Right atrium auricular region (tissue), 2 donors: ENCODE measurements around the gene MTARC1. TPM values are rescaled to one million over a fixed set of nuclear protein-coding genes. Genes with fewer than 3 reads are reported as not detected.

Experiments
- DNase-seq: peaks from one replicate; pipeline ENCODE4 v3.0.0-alpha.2; 2019; ENCODE audit warnings: low spot score
- H3K27ac ChIP-seq, 2 donors: fragments of 200-600 bp; sonication (generic); 1 replicate in 1 of 2; 2 replicates in 1 of 2; pipeline ENCODE4 v1.5.1; 2016 to 2019
- H3K27me3 ChIP-seq, 2 donors: fragments of 200-600 bp; sonication (generic); one replicate each; pipeline versions ENCODE4 v1.5.1 to v1.6.0; 2017 to 2019
- H3K36me3 ChIP-seq: fragments of 200-600 bp; sonication (generic); one replicate; pipeline ENCODE4 v1.5.1; 2016
- H3K4me1 ChIP-seq, 2 donors: fragments of 200-600 bp; sonication (generic); one replicate each; pipeline versions ENCODE4 v1.5.1 to v1.6.0; 2017 to 2019
- H3K4me3 ChIP-seq, 2 donors: fragments of 200-600 bp; sonication (generic); 1 replicate in 1 of 2; 2 replicates in 1 of 2; pipeline ENCODE4 v1.5.1; 2017 to 2019; ENCODE audit warnings: mild to moderate bottlenecking in 1 of 2, moderate library complexity in 1 of 2
- H3K9me3 ChIP-seq, 2 donors: fragments of 200-600 bp; sonication (generic); one replicate each; pipeline ENCODE4 v1.5.1; 2019
- total RNA-seq, 2 donors: library from RNA; depleted of rRNA; stranded (reverse); fragments of >200 nt; gene quantifications; one replicate each; pipeline ENCODE4 v1.1.0, GENCODE V29; 2016
- TF ChIP-seq, protein P1 (sequence below), 2 donors: fragments of 200-600 bp; sonication (generic); IDR thresholded peaks; one replicate each; pipeline ENCODE4 v1.5.1; 2019; ENCODE audit warnings: antibody characterized with exemption in 2 of 2

Gene MTARC1
- total RNA-seq, 2 donors from 2014 or later, result 4.0 to 6.1 TPM

DNA sequence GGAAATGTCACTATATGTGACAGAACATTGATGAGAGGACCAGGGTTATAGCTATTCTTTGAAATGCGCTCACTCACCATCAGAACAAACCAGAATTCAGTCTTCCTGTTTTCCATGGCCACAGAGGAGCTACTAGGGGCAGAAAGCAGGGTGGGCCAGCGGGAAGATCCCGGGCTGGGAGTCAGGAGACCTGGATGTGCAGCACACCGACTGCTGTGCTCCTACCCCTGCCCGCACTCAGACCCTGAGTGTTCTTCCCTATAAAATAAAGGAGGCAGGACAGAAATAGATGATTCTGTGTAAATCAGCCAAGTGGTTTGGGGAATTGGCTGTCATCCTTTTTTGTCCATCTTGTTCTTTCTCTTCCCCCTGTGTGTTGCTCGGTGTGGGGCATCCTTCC is 21.0 kb downstream of the MTARC1 start:
- peaks cover 0 to 10% of the 10 kb centered on the region in 2 donors for H3K4me1 ChIP-seq
- no peak overlapping the region for H3K4me3 ChIP-seq
- H3K27me3 ChIP-seq, result no peaks in the 10 kb centered on the region
- no peaks in the 10 kb centered on the region for H3K36me3 ChIP-seq
- H3K27ac ChIP-seq, result no peak overlapping the region
- H3K9me3 ChIP-seq, result no peaks in the 10 kb centered on the region
- DNase-seq, result peak; percentile 52
- TF ChIP-seq, protein P1, sequence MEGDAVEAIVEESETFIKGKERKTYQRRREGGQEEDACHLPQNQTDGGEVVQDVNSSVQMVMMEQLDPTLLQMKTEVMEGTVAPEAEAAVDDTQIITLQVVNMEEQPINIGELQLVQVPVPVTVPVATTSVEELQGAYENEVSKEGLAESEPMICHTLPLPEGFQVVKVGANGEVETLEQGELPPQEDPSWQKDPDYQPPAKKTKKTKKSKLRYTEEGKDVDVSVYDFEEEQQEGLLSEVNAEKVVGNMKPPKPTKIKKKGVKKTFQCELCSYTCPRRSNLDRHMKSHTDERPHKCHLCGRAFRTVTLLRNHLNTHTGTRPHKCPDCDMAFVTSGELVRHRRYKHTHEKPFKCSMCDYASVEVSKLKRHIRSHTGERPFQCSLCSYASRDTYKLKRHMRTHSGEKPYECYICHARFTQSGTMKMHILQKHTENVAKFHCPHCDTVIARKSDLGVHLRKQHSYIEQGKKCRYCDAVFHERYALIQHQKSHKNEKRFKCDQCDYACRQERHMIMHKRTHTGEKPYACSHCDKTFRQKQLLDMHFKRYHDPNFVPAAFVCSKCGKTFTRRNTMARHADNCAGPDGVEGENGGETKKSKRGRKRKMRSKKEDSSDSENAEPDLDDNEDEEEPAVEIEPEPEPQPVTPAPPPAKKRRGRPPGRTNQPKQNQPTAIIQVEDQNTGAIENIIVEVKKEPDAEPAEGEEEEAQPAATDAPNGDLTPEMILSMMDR (IDR thresholded peaks at IDR 0.05), result no peak

DNA sequence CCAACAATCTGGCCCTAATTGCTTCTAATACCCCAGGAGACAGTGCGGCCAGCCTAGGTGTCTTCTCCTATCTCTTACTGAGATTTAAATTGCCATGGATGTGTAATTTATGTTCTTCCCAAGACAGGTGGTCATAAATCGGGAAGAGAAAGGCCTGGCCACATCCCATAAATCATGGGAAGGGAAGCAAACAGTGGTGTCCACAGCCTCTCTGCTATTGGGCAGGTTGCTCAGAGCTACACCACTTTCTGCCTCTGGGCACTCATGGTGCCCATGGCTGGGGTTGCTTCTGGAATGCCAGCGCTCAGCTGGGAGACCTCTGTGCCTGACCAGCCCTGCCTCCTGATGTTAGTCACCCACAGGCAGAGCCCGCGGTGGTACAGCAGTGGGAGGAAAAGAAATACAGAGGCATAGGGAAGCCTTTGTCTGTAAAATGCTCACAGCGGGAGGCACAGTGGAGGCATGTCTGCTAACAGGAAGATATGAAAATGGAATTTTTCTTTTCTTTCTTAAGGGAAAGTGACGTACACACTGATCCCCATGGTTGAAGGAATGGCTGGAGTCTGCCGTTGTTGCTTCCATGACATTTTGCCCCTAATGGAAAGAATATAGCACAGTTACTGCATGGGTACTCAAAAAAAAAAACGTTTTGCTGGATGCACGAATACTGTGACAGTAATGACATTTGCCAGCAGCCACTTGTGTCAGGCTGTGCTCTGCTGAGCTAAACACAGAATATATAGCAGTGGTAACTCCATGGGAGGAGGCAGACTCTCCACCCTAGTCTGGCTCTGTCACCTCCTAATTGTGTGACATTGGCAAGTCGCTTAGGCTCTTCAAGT is 21.9 kb downstream of the MTARC1 start:
- TF ChIP-seq, protein P1 (IDR thresholded peaks at IDR 0.05), result no peak

DNA sequence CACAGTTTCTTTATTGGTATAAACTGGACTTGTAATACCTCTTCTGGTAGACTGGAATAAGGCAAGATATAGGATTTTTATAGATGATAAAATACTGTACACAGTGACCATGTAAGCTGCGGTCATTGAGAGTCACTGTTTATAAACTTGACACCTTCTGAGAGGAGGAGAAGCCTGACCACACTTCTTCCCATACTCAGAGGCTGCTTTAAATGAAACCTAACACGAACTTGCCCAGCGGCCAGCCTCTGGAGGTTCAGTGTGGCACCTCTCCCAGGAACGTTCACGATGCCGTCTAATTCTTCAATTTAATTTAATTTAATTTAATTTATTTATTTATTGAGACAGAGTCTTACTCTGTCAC is 22.5 kb downstream of the MTARC1 start:
- TF ChIP-seq, protein P1 (IDR thresholded peaks at IDR 0.05), result no peak
- Histone ChIP-seq H3K36me3 (no peaks in the 10 kb centered on the region), H3K4me3 (no peak overlapping the region), H3K27ac (no peak overlapping the region), H3K9me3 (no peaks in the 10 kb centered on the region), H3K27me3 (no peaks in the 10 kb centered on the region), H3K4me1 (peaks cover 0 to 10% of the 10 kb centered on the region in 2 donors)
- DNase-seq, result peak; percentile 51

More for the DNA sequence above, 21.9 kb downstream of the MTARC1 start:
- Histone ChIP-seq H3K36me3 (no peaks in the 10 kb centered on the region), H3K4me1 (peaks cover 0 to 10% of the 10 kb centered on the region in 2 donors), H3K4me3 (no peak overlapping the region), H3K27me3 (no peaks in the 10 kb centered on the region), H3K9me3 (no peaks in the 10 kb centered on the region), H3K27ac (no peak overlapping the region)
- DNase-seq, result peak; percentile 50

DNA sequence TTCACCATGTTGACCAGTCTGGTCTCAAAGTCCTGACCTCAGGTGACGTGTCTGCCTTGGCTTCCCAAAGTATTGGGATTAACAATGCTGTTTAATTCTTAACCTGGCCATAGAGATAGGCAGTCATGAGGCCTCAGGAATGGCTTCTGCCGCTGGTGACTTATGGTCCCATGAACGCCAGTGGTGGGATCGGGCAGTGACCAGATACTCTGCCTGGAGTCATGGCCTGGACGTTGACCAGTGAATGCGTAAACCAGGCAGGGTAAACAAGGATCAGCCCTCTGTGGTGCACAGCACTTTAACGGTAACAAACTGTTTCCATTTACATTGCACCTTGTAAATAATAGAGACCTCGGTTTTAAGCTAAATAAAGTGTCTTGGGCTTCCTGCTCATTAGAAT is 23.0 kb downstream of the MTARC1 start:
- DNase-seq, result peak; percentile 38
- TF ChIP-seq, protein P1 (IDR thresholded peaks at IDR 0.05), result no peak
- no peak overlapping the region for H3K27ac ChIP-seq
- H3K9me3 ChIP-seq, result no peaks in the 10 kb centered on the region
- H3K4me1 ChIP-seq, result peaks cover 0 to 10% of the 10 kb centered on the region in 2 donors
- no peak overlapping the region for H3K4me3 ChIP-seq
- H3K27me3 ChIP-seq, result no peaks in the 10 kb centered on the region
- no peaks in the 10 kb centered on the region for H3K36me3 ChIP-seq

DNA sequence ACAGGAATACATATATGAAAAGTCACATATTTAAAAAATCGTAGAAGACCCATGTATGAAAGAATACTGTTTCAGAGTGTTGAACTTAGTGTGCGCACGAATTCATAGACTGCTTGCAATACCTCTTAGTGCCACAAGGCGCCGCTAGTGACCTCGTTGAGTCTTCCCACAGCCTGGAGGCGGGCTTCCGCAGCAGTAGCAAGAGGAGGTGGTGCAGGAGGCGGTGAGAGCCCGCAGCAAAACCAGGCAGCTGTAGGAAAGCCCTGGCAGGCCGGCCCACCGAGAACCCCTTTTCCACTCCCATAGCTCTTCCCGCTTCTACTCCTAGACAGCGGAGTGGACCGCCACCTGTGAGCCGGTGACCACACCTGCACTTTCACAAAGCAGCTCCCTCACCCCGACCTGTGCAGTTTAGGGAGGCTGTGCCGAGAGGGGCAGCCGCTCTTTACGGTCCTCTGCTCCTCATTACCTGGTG is 23.5 kb downstream of the MTARC1 start:
- no peak overlapping the region for H3K27ac ChIP-seq
- H3K9me3 ChIP-seq, result no peaks in the 10 kb centered on the region
- H3K4me1 ChIP-seq, result peaks cover 0 to 10% of the 10 kb centered on the region in 2 donors
- TF ChIP-seq, protein P1 (IDR thresholded peaks at IDR 0.05), result peak; percentile 84 to 92
- peak; percentile 89 for DNase-seq
- H3K27me3 ChIP-seq, result no peaks in the 10 kb centered on the region
- no peak overlapping the region for H3K4me3 ChIP-seq
- no peaks in the 10 kb centered on the region for H3K36me3 ChIP-seq
